Measurements from ENCODE around the gene ZNF593OS. TPM values are rescaled to one million over a fixed set of nuclear protein-coding genes. Genes with fewer than 3 reads are reported as not detected.

ZNF593OS gene
- not detected for total RNA-seq (2013)
- polyA plus RNA-seq: under 1 TPM in 2 of 3 donors, not detected in 1; 0.50 to 0.59 TPM
- polyA minus RNA-seq: 0.14 and 0.40 TPM in 2 replicates
- 0 to 0.35 (median 0) reads per million in 11 experiments for total RNA-seq

DNA sequence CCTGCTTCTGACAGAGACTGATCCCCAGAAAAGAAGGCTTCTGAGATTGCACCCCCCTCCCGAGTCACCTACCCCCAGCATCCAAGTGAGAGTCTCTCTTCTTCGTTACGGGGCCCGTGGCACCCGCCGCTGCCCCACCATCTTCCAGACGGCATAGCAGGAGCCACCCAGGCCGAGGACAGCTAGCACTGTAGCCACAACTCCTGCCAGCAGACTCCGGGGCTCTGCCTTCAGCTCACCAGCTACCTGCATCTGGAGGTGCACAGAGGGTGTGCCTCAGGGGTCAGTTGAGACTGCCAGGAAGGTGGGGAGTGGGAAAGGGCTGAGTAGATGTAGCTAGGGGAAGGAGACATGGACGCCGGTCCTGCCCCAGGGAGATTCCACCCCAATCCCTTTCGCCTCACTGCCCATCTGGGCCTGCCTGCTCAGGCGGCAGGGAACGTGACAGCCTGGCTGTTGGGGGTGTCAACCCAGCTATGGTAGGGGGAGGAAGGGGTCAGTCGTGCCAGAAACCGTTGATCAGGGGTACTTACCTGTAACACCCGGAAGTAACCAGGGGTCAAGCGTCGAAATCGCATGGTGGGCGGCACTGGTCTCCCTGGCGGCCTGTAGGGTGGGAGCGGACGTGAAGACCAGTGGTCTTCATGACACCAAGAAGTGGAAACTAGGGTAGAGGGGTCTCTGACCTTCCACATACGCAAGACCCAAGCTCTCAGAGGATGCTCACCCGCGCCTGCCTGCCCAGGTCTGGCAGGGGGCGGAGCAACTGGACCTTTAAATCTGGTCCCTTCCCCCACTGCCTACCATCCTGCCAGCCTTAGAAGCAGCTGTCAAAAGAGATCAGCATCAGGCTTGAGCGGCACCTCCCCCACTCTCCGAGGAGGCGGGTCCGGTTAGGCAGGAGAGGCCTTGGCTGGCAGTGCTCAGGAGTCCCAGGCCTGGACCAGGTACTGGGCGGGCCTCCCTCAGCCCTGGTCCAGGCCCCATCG lies at the start of gene ZNF593OS:
Gene ZNF593OS, minus strand, starts transcription at position 749 of the 989 bp plus-strand sequence. Its CDS starts 171 bp downstream, at position 578.
- Mint-ChIP-seq H3K27me3 (ENCODE audit: low read depth in 3 of 3) (peaks cover 0 to 5% (median 4%) of the 10 kb centered on the region in 3 donors), H3K4me1 (peaks cover 13% of the 10 kb centered on the region), H3K36me3 (peaks cover 0 to 3% of the 10 kb centered on the region in 2 donors), H3K27ac (peak within 1 kb of the TSS in 3 of 7 donors; percentile 43 to 94 (median 82)), H3K4me3 (peak within 1 kb of the TSS; percentile 89 to 90), H3K9me3 (peaks cover 0 to 2% (median 0%) of the 10 kb centered on the region in 7 donors)
- no peaks in the 10 kb centered on the region for H4K20me1 ChIP-seq (ENCODE audit: insufficient read depth, low read length)
- peak within 1 kb of the TSS; percentile 99 for H2AFZ ChIP-seq (ENCODE audit: insufficient read depth, low read depth, low read length, poor library complexity, severe bottlenecking)
- peak within 1 kb of the TSS; percentile 95 for H3K4me2 ChIP-seq (replicated peaks; ENCODE audit: extremely low read depth, low read length, poor library complexity, severe bottlenecking)
- TF ChIP-seq, protein P1, sequence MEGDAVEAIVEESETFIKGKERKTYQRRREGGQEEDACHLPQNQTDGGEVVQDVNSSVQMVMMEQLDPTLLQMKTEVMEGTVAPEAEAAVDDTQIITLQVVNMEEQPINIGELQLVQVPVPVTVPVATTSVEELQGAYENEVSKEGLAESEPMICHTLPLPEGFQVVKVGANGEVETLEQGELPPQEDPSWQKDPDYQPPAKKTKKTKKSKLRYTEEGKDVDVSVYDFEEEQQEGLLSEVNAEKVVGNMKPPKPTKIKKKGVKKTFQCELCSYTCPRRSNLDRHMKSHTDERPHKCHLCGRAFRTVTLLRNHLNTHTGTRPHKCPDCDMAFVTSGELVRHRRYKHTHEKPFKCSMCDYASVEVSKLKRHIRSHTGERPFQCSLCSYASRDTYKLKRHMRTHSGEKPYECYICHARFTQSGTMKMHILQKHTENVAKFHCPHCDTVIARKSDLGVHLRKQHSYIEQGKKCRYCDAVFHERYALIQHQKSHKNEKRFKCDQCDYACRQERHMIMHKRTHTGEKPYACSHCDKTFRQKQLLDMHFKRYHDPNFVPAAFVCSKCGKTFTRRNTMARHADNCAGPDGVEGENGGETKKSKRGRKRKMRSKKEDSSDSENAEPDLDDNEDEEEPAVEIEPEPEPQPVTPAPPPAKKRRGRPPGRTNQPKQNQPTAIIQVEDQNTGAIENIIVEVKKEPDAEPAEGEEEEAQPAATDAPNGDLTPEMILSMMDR (IDR thresholded peaks at IDR 0.05): no peak
- H3K36me3 ChIP-seq (replicated peaks in 1 of 2; ENCODE audit: control insufficient read depth in 1 of 2, insufficient read depth in 2 of 2, low read length in 2 of 2): no peaks in the 10 kb centered on the region
- H3K27me3 ChIP-seq (ENCODE audit: control insufficient read depth in 2 of 2, insufficient read depth in 2 of 2, low read length in 2 of 2): no peaks in the 10 kb centered on the region
- WGBS (ENCODE audit: insufficient coverage): 98% methylated on average over 22 of the region's 34 CpGs
- no peaks in the 10 kb centered on the region for H3K9me3 ChIP-seq (replicated peaks in 1 of 2; ENCODE audit: control insufficient read depth in 1 of 2, insufficient read depth in 1 of 2, low read length in 2 of 2)
- peaks cover 12% of the 10 kb centered on the region for H3K79me2 ChIP-seq (ENCODE audit: insufficient read depth, low read length)
- peak within 1 kb of the TSS in 1 of 3 experiments; percentile 93 for H3K4me3 ChIP-seq (replicated peaks in 1 of 3; ENCODE audit: low read depth in 2 of 3, low read length in 3 of 3)
- peaks cover 14 to 19% of the 10 kb centered on the region in 2 donors for H3K4me1 ChIP-seq (ENCODE audit: control insufficient read depth in 1 of 2, insufficient read depth in 2 of 2, low read length in 2 of 2)
- DNase-seq: no peak
- no peak within 1 kb of the TSS for H3K27ac ChIP-seq (ENCODE audit: low read depth in 1 of 2, low read length in 2 of 2)
- H3K9ac ChIP-seq (ENCODE audit: insufficient read depth, low read length, poor library complexity, severe bottlenecking): no peak within 1 kb of the TSS
- intact Hi-C loops (cut with micrococcal nuclease): no loop called here

DNA sequence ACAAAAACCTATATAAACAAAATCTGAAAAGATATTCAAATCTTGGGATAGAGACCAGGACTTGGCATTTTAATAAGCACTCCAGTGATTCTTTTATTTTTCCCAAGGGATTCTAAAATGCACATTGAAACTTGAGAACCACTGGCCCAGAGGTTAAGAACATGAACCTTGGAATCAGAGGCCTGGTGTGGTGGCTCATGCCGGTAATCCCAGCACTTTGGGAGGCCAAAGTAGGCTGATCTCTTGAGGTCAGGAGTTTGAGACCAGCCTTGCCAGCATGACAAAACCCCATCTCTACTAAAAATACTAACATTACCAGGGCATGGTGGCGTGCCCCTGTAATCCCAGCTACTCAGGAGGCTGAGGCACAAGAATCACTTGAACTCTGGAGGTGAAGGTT lies 49.5 kb upstream of the ZNF593OS start:
- TF ChIP-seq, protein P1 (IDR thresholded peaks at IDR 0.05): no peak
- Mint-ChIP-seq H3K4me3 (no peak overlapping the region), H3K27me3 (ENCODE audit: low read depth in 3 of 3) (peaks cover 23 to 44% (median 24%) of the 10 kb centered on the region in 3 donors), H3K9me3 (peaks cover 0 to 1% (median 0%) of the 10 kb centered on the region in 7 donors), H3K36me3 (peaks cover 0 to 3% of the 10 kb centered on the region in 2 donors), H3K27ac (no peak overlapping the region), H3K4me1 (peaks cover 15% of the 10 kb centered on the region)
- H4K20me1 ChIP-seq (ENCODE audit: insufficient read depth, low read length): no peaks in the 10 kb centered on the region
- no peak for DNase-seq
- no peaks in the 10 kb centered on the region for H3K36me3 ChIP-seq (replicated peaks in 1 of 2; ENCODE audit: control insufficient read depth in 1 of 2, insufficient read depth in 2 of 2, low read length in 2 of 2)
- intact Hi-C loops (cut with micrococcal nuclease): no loop called here
- no CpG with 5 or more reads among the region's 2 CpGs for WGBS (ENCODE audit: insufficient coverage)
- H3K9ac ChIP-seq (ENCODE audit: insufficient read depth, low read length, poor library complexity, severe bottlenecking): no peak overlapping the region
- H3K4me2 ChIP-seq (replicated peaks; ENCODE audit: extremely low read depth, low read length, poor library complexity, severe bottlenecking): no peak overlapping the region
- H3K27me3 ChIP-seq (ENCODE audit: control insufficient read depth in 2 of 2, insufficient read depth in 2 of 2, low read length in 2 of 2): peaks cover 0 to 21% of the 10 kb centered on the region in 2 donors
- H3K9me3 ChIP-seq (replicated peaks in 1 of 2; ENCODE audit: control insufficient read depth in 1 of 2, insufficient read depth in 1 of 2, low read length in 2 of 2): no peaks in the 10 kb centered on the region
- H2AFZ ChIP-seq (ENCODE audit: insufficient read depth, low read depth, low read length, poor library complexity, severe bottlenecking): no peak overlapping the region
- no peak overlapping the region for H3K4me3 ChIP-seq (replicated peaks in 1 of 3; ENCODE audit: low read depth in 2 of 3, low read length in 3 of 3)
- H3K79me2 ChIP-seq (ENCODE audit: insufficient read depth, low read length): no peaks in the 10 kb centered on the region
- H3K27ac ChIP-seq (ENCODE audit: low read depth in 1 of 2, low read length in 2 of 2): no peak overlapping the region
- peaks cover 10 to 13% of the 10 kb centered on the region in 2 donors for H3K4me1 ChIP-seq (ENCODE audit: control insufficient read depth in 1 of 2, insufficient read depth in 2 of 2, low read length in 2 of 2)
